Measurements from ENCODE around the gene ZNHIT2. TPM values are rescaled to one million over a fixed set of nuclear protein-coding genes. Genes with fewer than 3 reads are reported as not detected.

ZNHIT2 gene
- total and polyA plus RNA-seq, 2 of the 8 experiments (the other 6 are each of a cell fraction or from before 2014, with no cell fraction given): 13.0 to 16.1 TPM

- Histone ChIP-seq H3K27me3 (replicated peaks in 1 of 4; ENCODE audit: control insufficient read depth in 3 of 4, extremely low read depth in 1 of 4, insufficient read depth in 3 of 4, low read length in 3 of 4) (no peaks in the 10 kb centered on the region), H4K91ac (replicated peaks; ENCODE audit: insufficient read length, low read length) (peak overlapping the region; percentile 79), H3K9ac (replicated peaks in 1 of 4; ENCODE audit: extremely low read depth in 1 of 4, low read depth in 3 of 4, low read length in 3 of 4) (peak overlapping the region in 2 of 4 experiments; percentile 29 to 48; a peak in 2 of 7 replicates), H2BK120ac (replicated peaks; ENCODE audit: low read depth, low read length) (peak overlapping the region; percentile 13), H3K79me2 (ENCODE audit: control insufficient read depth in 1 of 2, insufficient read depth in 2 of 2, low read length in 2 of 2) (no peaks in the 10 kb centered on the region), H3K4ac (replicated peaks; ENCODE audit: insufficient read length, low read depth, low read length) (peak overlapping the region; percentile 95), H4K8ac (ENCODE audit: extremely low read depth, insufficient read depth, low read length) (peak overlapping the region; percentile 81), H3K4me2 (ENCODE audit: insufficient read depth in 1 of 2, low read depth in 2 of 2, low read length in 2 of 2) (peak overlapping the region; percentile 31 to 55; a peak in 3 of 4 replicates), H3K56ac (replicated peaks; ENCODE audit: insufficient read length, low read depth, low read length) (no peak overlapping the region), H4K20me1 (replicated peaks in 1 of 2; ENCODE audit: control insufficient read depth in 1 of 2, insufficient read depth in 2 of 2, low read length in 2 of 2) (no peaks in the 10 kb centered on the region), H2BK5ac (ENCODE audit: low read depth, low read length) (peak overlapping the region; percentile 69; the same call in 1 of the 2 replicates), H3K23me2 (ENCODE audit: low read depth, low read length) (no peaks in the 10 kb centered on the region), H3K4me3 (ENCODE audit: extremely low read depth in 1 of 4, insufficient read depth in 2 of 4, low read depth in 3 of 4, low read length in 4 of 4) (peak overlapping the region in 2 of 4 experiments; percentile 19 to 34; a peak in 5 of 8 replicates), H3K9me3 (ENCODE audit: insufficient read depth in 2 of 2, low read depth in 1 of 2, low read length in 1 of 2) (no peaks in the 10 kb centered on the region), H3K23ac (ENCODE audit: insufficient read length) (no peak overlapping the region), H3K79me1 (ENCODE audit: low read depth, low read length) (no peaks in the 10 kb centered on the region), H2BK20ac (ENCODE audit: low read length) (0 out of 2 replicates have a peak overlapping the region, but pooled peaks have one; percentile 48), H3K27ac (ENCODE audit: low read depth, low read length) (peak overlapping the region; percentile 71; the same call in 1 of the 2 replicates), H4K5ac (ENCODE audit: insufficient read length, low read depth, low read length) (peak overlapping the region; percentile 38), H2AFZ (ENCODE audit: low read length) (peak overlapping the region; percentile 15; the same call in 1 of the 2 replicates), H3K4me1 (replicated peaks in 1 of 4; ENCODE audit: control insufficient read depth in 3 of 4, insufficient read depth in 4 of 4, low read length in 3 of 4) (peaks cover 5 to 23% (median 17%) of the 10 kb centered on the region in 4 experiments), H3K36me3 (ENCODE audit: control insufficient read depth in 2 of 4, insufficient read depth in 4 of 4, low read length in 3 of 4) (no peaks in the 10 kb centered on the region), H2AK5ac (ENCODE audit: low read depth, low read length) (no peak overlapping the region), H2BK15ac (ENCODE audit: low read length) (no peak overlapping the region; the same call in 1 of the 2 replicates), H3K14ac (ENCODE audit: insufficient read length) (no peak overlapping the region), H3K18ac (ENCODE audit: extremely low read depth, low read length) (peak overlapping the region; percentile 95), H2BK12ac (ENCODE audit: low read depth, low read length) (peak overlapping the region; percentile 90; the same call in 1 of the 2 replicates)
- POLR2A ChIA-PET (ENCODE audit: partially characterized antibody): interaction anchor here (0.9 to 21.6 kb wide), 12 partner anchors 9 to 289 kb away, joined by 3 to 230 read pairs (median 4); partner anchors contain the start of genes ARL2, EHD1, FAU and MRPL49
- DNase-seq (ENCODE audit: low read depth in 1 of 2, low spot score in 2 of 2): peak in 1 of 2 experiments; percentile 64
- peak; percentile 32 for FAIRE-seq
- TF ChIP-seq TCF12 (IDR thresholded peaks at IDR 0.05; ENCODE audit: low read depth, low read length) (peak; percentile 68; the same call in 1 of the 2 replicates), SP1 (IDR thresholded peaks at IDR 0.05; ENCODE audit: low read depth, low read length) (no peak), SUZ12 (IDR thresholded peaks at IDR 0.05; ENCODE audit: low read length) (no peak), RAD21 (IDR thresholded peaks at IDR 0.05 in 1 of 2, conservative IDR thresholded peaks at IDR 0.05 in 1 of 2; ENCODE audit: low read depth in 2 of 2, low read length in 2 of 2) (no peak; a peak in 1 of 4 replicates), TEAD4 (IDR thresholded peaks at IDR 0.05; ENCODE audit: low read depth, low read length) (no peak), POLR2A (IDR thresholded peaks at IDR 0.05; ENCODE audit: control extremely low read depth in 1 of 2, low read depth in 2 of 2, low read length in 2 of 2) (peak in 1 of 2 experiments; percentile 62; a peak in 2 of 3 replicates), CEBPB (IDR thresholded peaks at IDR 0.05; ENCODE audit: low read depth, low read length) (no peak), ASH2L (IDR thresholded peaks at IDR 0.05; ENCODE audit: low read length) (peak; percentile 60), TAF1 (IDR thresholded peaks at IDR 0.05; ENCODE audit: low read depth, low read length) (0 out of 2 replicates have a peak, but pooled peaks have one; percentile 13), JUND (IDR thresholded peaks at IDR 0.05; ENCODE audit: low read length) (no peak), EP300 (IDR thresholded peaks at IDR 0.05; ENCODE audit: borderline replicate concordance in 1 of 2, low read depth in 2 of 2, low read length in 2 of 2) (no peak; a peak in 1 of 3 replicates), MAX (IDR thresholded peaks at IDR 0.05) (peak; percentile 38; the same call in 1 of the 2 replicates)
- CTCF ChIA-PET (ENCODE audit: partially characterized antibody): interaction anchor here (0.7 to 3.1 kb wide), 4 partner anchors 9 to 218 kb away, joined by 3 to 21 read pairs (median 6); no protein-coding TSS in a partner anchor
- 67% methylated on average over 4 of the region's 4 CpGs; no CpG with 5 or more reads in 1 of the 2 experiments for WGBS, 2 experiments (ENCODE audit: extremely low coverage in 1 of 2, insufficient coverage in 1 of 2, insufficient read length in 1 of 2, insufficient replicate concordance in 2 of 2, low coverage in 1 of 2, low lambda C conversion rate in 2 of 2, missing lambda C conversion rate in 1 of 2)
Measured at GRCh38 chr11:65066805-65067291, 50.7 kb downstream of the ZNHIT2 start.
